K562 (cell line): ENCODE results near the gene GIMAP8. TPM values are rescaled to one million over a fixed set of nuclear protein-coding genes. Genes with fewer than 3 reads are reported as not detected.

Source experiments
- BMI1 ChIP-seq: fragments of 150-350 bp; IDR thresholded peaks from 2 replicates; pipeline ENCODE4 v1.6.1; 2014; ENCODE audit warnings: low read length
- FOXA1 ChIP-seq: fragments of 450-650 bp; IDR thresholded peaks from 2 replicates; pipeline ENCODE4 v1.6.1; 2016; ENCODE audit warnings: mild to moderate bottlenecking, borderline replicate concordance
- HSF4 ChIP-seq: fragments of 250-450 bp; sonication (Bioruptor Pico); IDR thresholded peaks from 2 replicates; pipeline ENCODE4 v2.1.2; 2022; ENCODE audit warnings: mild to moderate bottlenecking, moderate library complexity, borderline replicate concordance
- MYNN ChIP-seq, 2 experiments: sonication (generic); formaldehyde crosslinking in 1 of 2; IDR thresholded peaks; 2 replicates each; pipeline versions ENCODE4 v1.5.0 to v1.6.1; 2016 to 2020; ENCODE audit warnings: antibody characterized with exemption in 1 of 2, missing genetic modification reagents in 1 of 2
- RCOR1 ChIP-seq, 2 experiments: IDR thresholded peaks; 2 replicates each; pipeline ENCODE4 v1.6.1; 2012; ENCODE audit warnings: low read depth in 2 of 2, low read length in 2 of 2, borderline replicate concordance in 1 of 2, improper control_type of control experiment in 1 of 2
- RNF2 ChIP-seq: sonication (generic); IDR thresholded peaks from 2 replicates; pipeline ENCODE4 v1.6.1; 2016
- SAP30 ChIP-seq: fragments of 200-600 bp; sonication (generic); IDR thresholded peaks from 2 replicates; pipeline ENCODE4 v1.6.1; 2012; ENCODE audit warnings: borderline replicate concordance, low read depth, mild to moderate bottlenecking, moderate library complexity, low read length, control low read depth, inconsistent platforms; ENCODE audit not compliant: insufficient read depth, poor library complexity, severe bottlenecking
- SIN3A ChIP-seq, 2 experiments: fragments of 150-350 bp in 1 of 2; IDR thresholded peaks; 2 replicates each; pipeline ENCODE4 v1.6.1; 2011 to 2016; ENCODE audit warnings: borderline replicate concordance in 2 of 2, low read depth in 2 of 2, low read length in 2 of 2, mild to moderate bottlenecking in 2 of 2, moderate library complexity in 2 of 2; ENCODE audit not compliant: control insufficient read depth in 1 of 2
- SMAD2 ChIP-seq: fragments of 150-350 bp; IDR thresholded peaks from 2 replicates; pipeline ENCODE4 v1.6.1; 2014; ENCODE audit warnings: low read depth, mild to moderate bottlenecking, low read length
- SMC3 ChIP-seq: conservative IDR thresholded peaks from 2 replicates; pipeline ENCODE4 v1.6.1; 2011; ENCODE audit warnings: low read depth, low read length, improper control_type of control experiment; ENCODE audit not compliant: insufficient read depth
- SPI1 ChIP-seq: IDR thresholded peaks from 2 replicates; pipeline ENCODE4 v1.6.1; 2011; ENCODE audit warnings: low read depth, low read length, control low read depth, borderline replicate concordance
- SRSF3 ChIP-seq: fragments of 200-400 bp; formaldehyde crosslinking; IDR thresholded peaks from 2 replicates; pipeline ENCODE4 v1.6.1; 2016; ENCODE audit warnings: mild to moderate bottlenecking, low read length, moderate library complexity; ENCODE audit not compliant: insufficient read depth
- ZBTB1 ChIP-seq: sonication (generic); formaldehyde crosslinking; IDR thresholded peaks from 2 replicates; pipeline ENCODE4 v1.8.1; 2023; ENCODE audit warnings: missing genetic modification reagents, low read depth, mild to moderate bottlenecking, borderline replicate concordance
- ZNF311 ChIP-seq: fragments of 250-450 bp; sonication (Bioruptor Pico); IDR thresholded peaks from 2 replicates; pipeline ENCODE4 v1.4.0; 2020; ENCODE audit warnings: mild to moderate bottlenecking, moderate library complexity
- ZNF316 ChIP-seq: fragments of 450-650 bp; IDR thresholded peaks from 2 replicates; pipeline ENCODE4 v1.6.1; 2016
- ZNF644 ChIP-seq: fragments of 200-800 bp; sonication (Bioruptor generic); IDR thresholded peaks from 2 replicates; pipeline ENCODE4 v1.6.1; 2016; ENCODE audit warnings: low read depth, missing genetic modification characterization, missing compliant biosample characterization
- polyA plus RNA-seq, 8 experiments: library from polyadenylated mRNA; depleted of rRNA in 4 of 8; stranded (reverse) in 5 of 8; unstranded in 3 of 8; fragments of >200 nt; fragmentation: Nextera tagmentation in 2 of 8; fragmentation: Illumina TruSeq in 1 of 8; extraction: Ambion mirVana in 2 of 8; extraction: Trizol in 1 of 8; gene quantifications; 2 replicates each; pipeline versions ENCODE4 v1.2.1 to v1.2.3, GENCODE V29; 2011 to 2014; ENCODE audit warnings: inconsistent platforms in 1 of 8, missing spikeins in 1 of 8
- total RNA-seq, 7 experiments: library from RNA; depleted of rRNA in 6 of 7; stranded (reverse); fragments of >200 nt in 6 of 7; fragmentation: Illumina TruSeq in 2 of 7; extraction: Trizol in 2 of 7; gene quantifications; 2 replicates each; pipeline versions ENCODE4 v1.2.1 to v1.2.3, GENCODE V29; 2011 to 2021; ENCODE audit warnings: low replicate concordance in 1 of 7
- TF ChIP-seq, protein P1 (sequence below): fragments of 250-450 bp; sonication (Bioruptor Pico); IDR thresholded peaks from 2 replicates; pipeline ENCODE4 v1.5.0; 2021; ENCODE audit warnings: mild to moderate bottlenecking, moderate library complexity
- TF ChIP-seq, protein P2 (sequence below): fragments of 450-650 bp; IDR thresholded peaks from 2 replicates; pipeline ENCODE4 v1.6.1; 2018; ENCODE audit not compliant: partially characterized antibody

Gene GIMAP8
- total and polyA plus RNA-seq, 9 of the 15 experiments (the other 6 are each of a cell fraction or from before 2014, with no cell fraction given) = not detected

DNA sequence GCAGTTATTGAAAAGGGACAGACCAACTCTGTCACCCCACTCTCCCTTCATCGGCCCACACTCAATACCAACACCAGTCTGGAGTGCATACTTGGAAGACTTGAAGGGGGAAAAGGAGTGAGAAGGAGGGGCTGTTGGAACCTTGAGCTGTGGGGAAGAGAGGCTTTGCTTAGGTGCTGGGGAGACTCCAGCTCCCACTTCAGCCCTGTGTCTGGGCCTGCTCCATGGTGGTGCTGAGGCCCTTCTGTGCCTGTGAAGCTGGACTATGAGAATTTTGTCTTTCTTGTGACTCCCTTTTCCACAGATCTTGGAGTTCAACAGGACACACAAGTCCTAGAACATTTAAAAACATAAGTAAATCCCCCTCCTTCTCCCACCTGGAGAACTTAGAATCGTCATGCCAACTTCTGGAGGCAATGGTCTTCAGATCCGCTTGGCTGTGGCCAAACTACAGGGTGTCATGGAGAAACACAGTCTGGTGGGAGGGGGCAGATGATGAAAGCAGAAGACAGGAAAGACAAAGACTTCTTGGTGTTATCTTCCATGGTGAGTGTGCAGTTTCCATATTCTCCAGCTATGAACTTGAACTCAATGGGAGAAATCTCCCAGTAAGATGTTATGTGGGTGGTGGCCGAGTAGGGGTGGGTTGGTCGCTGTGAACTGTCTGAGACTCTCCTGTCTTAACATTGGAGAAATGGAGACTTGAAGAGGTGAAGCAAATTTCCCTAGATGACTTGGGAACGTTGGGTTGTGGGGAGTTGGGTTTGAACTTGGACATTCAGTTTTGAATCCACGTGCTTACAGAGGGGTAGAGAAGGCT is 18.4 kb upstream of the GIMAP8 start (continued):
- TF ChIP-seq, protein P1, sequence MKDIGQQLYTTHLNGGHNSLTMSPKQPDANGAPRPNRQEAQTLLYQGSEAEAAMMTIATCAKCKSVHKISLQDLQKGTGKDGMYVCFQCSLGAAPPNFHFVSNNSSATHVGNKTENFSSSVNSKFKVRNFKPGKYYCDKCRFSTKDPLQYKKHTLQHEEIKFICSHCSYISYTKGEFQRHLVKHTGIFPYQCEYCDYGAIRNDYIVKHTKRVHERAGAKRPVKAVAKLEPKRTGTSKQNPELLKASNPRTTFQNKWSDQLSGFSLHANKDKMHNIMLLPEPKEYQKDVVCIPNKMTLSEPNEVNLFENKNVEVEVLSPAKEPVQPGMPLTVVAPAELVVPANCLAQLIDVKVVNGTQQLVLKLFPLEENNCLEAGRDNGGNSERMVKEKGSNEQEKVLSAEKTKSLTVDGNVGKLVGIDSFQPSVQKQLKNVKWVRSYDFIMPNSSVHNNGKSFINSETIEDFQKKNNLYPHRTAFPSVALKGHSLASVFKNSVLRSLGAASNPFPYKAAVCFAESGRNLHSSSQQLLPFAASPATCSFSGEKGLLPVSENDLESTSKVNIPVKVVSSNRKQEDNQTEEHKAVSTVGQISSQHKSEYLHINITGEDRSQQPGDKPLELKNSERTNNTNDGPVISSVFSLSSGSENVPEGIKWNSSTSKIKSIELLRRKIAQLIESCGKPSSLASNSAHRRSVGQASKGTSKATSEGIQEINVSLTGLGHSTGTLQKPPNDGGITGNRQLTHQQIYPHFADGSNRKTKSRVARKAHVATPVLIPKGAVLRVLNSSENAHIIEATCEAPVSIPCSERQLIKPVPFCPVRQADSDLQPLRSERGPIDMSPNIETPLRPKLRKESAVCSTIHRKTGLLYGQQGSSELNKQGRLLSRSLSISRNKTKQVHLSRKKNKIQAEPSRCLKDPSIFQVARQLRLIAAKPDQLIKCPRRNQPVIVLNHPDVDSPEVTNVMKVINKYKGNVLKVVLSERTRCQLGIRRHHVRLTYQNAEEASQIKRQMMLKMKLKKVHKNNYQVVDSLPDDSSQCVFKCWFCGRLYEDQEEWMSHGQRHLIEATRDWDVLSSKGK (CRISPR knock-in tag) = no peak
- TF ChIP-seq SMAD2 (no peak), RNF2 (no peak), ZBTB1 (no peak), SAP30 (no peak), ZNF644 (tag) (peak; percentile 91), SMC3 (no peak), SRSF3 (no peak), FOXA1 (no peak), SPI1 (no peak), ZNF316 (peak; percentile 90), RCOR1 (IDR thresholded peaks at IDR 0.05; ENCODE audit: borderline replicate concordance in 1 of 2, low read depth in 2 of 2, low read length in 2 of 2) (peak in 1 of 2 experiments; percentile 62; a peak in 2 of 4 replicates), MYNN (IDR thresholded peaks at IDR 0.05) (no peak), MYNN (CRISPR knock-in tag; IDR thresholded peaks at IDR 0.05) (no peak), SIN3A (IDR thresholded peaks at IDR 0.05; ENCODE audit: borderline replicate concordance in 2 of 2, control insufficient read depth in 1 of 2, low read depth in 2 of 2, low read length in 2 of 2) (no peak), HSF4 (CRISPR knock-in tag) (no peak), BMI1 (no peak), ZNF311 (CRISPR knock-in tag) (peak; percentile 44; the same call in 1 of the 2 replicates)
- TF ChIP-seq, protein P2, sequence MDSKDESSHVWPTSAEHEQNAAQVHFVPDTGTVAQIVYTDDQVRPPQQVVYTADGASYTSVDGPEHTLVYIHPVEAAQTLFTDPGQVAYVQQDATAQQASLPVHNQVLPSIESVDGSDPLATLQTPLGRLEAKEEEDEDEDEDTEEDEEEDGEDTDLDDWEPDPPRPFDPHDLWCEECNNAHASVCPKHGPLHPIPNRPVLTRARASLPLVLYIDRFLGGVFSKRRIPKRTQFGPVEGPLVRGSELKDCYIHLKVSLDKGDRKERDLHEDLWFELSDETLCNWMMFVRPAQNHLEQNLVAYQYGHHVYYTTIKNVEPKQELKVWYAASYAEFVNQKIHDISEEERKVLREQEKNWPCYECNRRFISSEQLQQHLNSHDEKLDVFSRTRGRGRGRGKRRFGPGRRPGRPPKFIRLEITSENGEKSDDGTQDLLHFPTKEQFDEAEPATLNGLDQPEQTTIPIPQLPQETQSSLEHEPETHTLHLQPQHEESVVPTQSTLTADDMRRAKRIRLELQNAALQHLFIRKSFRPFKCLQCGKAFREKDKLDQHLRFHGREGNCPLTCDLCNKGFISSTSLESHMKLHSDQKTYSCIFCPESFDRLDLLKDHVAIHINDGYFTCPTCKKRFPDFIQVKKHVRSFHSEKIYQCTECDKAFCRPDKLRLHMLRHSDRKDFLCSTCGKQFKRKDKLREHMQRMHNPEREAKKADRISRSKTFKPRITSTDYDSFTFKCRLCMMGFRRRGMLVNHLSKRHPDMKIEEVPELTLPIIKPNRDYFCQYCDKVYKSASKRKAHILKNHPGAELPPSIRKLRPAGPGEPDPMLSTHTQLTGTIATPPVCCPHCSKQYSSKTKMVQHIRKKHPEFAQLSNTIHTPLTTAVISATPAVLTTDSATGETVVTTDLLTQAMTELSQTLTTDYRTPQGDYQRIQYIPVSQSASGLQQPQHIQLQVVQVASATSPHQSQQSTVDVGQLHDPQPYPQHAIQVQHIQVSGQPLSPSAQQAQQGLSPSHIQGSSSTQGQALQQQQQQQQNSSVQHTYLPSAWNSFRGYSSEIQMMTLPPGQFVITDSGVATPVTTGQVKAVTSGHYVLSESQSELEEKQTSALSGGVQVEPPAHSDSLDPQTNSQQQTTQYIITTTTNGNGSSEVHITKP = no peak
